ENCODE measurements around the gene PCSK6.
"Not testable (repeated sequence)": the region's sequence is repeated elsewhere in the genome, so short reads cannot be mapped to it uniquely, and the experiment has no call there.

DNA sequence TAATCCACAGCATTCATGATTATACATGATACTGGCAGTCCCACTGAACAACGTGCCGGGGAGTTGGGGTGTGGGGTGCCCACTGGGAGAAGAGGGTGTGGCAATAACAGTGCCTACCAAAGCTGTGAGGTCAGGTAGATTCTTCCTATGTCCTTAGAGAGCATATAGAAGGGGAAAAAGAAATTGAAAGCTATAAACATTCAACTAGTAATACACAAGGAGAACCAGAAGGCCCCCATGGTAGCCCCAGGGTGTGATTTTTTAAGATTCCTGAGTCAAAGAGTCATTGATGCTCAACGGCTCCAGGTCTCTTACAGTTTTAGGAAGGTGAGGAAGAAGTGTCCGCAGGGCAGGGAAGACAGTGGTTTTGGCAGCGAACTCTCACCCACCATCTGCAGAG is 25.8 kb downstream of the PCSK6 start:
- TF ChIP-seq POLR2AphosphoS5, POLR2A (IDR thresholded peaks at IDR 0.05): not testable (repeated sequence)
- TF ChIP-seq, protein P1, sequence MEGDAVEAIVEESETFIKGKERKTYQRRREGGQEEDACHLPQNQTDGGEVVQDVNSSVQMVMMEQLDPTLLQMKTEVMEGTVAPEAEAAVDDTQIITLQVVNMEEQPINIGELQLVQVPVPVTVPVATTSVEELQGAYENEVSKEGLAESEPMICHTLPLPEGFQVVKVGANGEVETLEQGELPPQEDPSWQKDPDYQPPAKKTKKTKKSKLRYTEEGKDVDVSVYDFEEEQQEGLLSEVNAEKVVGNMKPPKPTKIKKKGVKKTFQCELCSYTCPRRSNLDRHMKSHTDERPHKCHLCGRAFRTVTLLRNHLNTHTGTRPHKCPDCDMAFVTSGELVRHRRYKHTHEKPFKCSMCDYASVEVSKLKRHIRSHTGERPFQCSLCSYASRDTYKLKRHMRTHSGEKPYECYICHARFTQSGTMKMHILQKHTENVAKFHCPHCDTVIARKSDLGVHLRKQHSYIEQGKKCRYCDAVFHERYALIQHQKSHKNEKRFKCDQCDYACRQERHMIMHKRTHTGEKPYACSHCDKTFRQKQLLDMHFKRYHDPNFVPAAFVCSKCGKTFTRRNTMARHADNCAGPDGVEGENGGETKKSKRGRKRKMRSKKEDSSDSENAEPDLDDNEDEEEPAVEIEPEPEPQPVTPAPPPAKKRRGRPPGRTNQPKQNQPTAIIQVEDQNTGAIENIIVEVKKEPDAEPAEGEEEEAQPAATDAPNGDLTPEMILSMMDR (IDR thresholded peaks at IDR 0.05): not testable (repeated sequence)

All from stomach (tissue), 4 donors.